CD14-positive monocyte (primary cell): ENCODE results near the gene ADGRF3. TPM values are rescaled to one million over a fixed set of nuclear protein-coding genes. Genes with fewer than 3 reads are reported as not detected.
"Not testable (repeated sequence)": the region's sequence is repeated elsewhere in the genome, so short reads cannot be mapped to it uniquely, and the experiment has no call there.

ENCODE experiments used
- DNase-seq, 3 donors: peaks; one replicate each; pipeline ENCODE4 v3.0.0-alpha.2; 2011 to 2022
- H2AFZ ChIP-seq: 2 replicates; pipeline ENCODE4 v1.6.0; 2012; ENCODE audit warnings: mild to moderate bottlenecking, low read depth, low read length, inconsistent platforms; ENCODE audit not compliant: insufficient read depth, poor library complexity, severe bottlenecking
- H3K27ac ChIP-seq, 2 donors: 1 replicate in 1 of 2; 2 replicates in 1 of 2; pipeline ENCODE4 v1.5.1; 2012 to 2013; ENCODE audit warnings: low read length in 2 of 2, control low read depth in 1 of 2, inconsistent platforms in 1 of 2, low read depth in 1 of 2, mild to moderate bottlenecking in 1 of 2
- H3K27me3 ChIP-seq, 2 donors: one replicate each; pipeline versions ENCODE4 v1.6.0 to v1.6.1; 2011 to 2013; ENCODE audit warnings: low read length in 2 of 2; ENCODE audit not compliant: control insufficient read depth in 2 of 2, insufficient read depth in 2 of 2
- H3K36me3 ChIP-seq, 2 donors: replicated peaks in 1 of 2; 1 replicate in 1 of 2; 2 replicates in 1 of 2; pipeline versions ENCODE4 v1.5.1 to v1.6.1; 2012 to 2013; ENCODE audit warnings: low read length in 2 of 2, control low read depth in 1 of 2, inconsistent platforms in 1 of 2, mild to moderate bottlenecking in 1 of 2; ENCODE audit not compliant: insufficient read depth in 2 of 2, control insufficient read depth in 1 of 2
- H3K4me1 ChIP-seq, 2 donors: 1 replicate in 1 of 2; 2 replicates in 1 of 2; pipeline versions ENCODE4 v1.5.1 to v1.6.1; 2012 to 2013; ENCODE audit warnings: low read length in 2 of 2, control low read depth in 1 of 2, inconsistent platforms in 1 of 2, mild to moderate bottlenecking in 1 of 2, moderate library complexity in 1 of 2; ENCODE audit not compliant: insufficient read depth in 2 of 2, control insufficient read depth in 1 of 2
- H3K4me2 ChIP-seq: replicated peaks from 2 replicates; pipeline ENCODE3; 2012; ENCODE audit warnings: low read length, moderate library complexity, mild to moderate bottlenecking; ENCODE audit not compliant: poor library complexity, severe bottlenecking; ENCODE audit errors: extremely low read depth
- H3K4me3 ChIP-seq, 3 experiments: fragments of 200-600 bp in 1 of 3; sonication (generic) in 1 of 3; replicated peaks in 1 of 3; 1 replicate in 2 of 3; 2 replicates in 1 of 3; pipeline ENCODE4 v1.5.1; 2011 to 2013; ENCODE audit warnings: low read length in 3 of 3, mild to moderate bottlenecking in 3 of 3, control low read depth in 2 of 3, low read depth in 2 of 3, inconsistent platforms in 1 of 3, moderate library complexity in 1 of 3
- H3K79me2 ChIP-seq: 2 replicates; pipeline ENCODE4 v1.6.0; 2012; ENCODE audit warnings: mild to moderate bottlenecking, control low read depth, inconsistent platforms, low read length, moderate library complexity; ENCODE audit not compliant: insufficient read depth
- H3K9ac ChIP-seq: 2 replicates; pipeline ENCODE4 v1.6.0; 2017; ENCODE audit warnings: low read length, mild to moderate bottlenecking; ENCODE audit not compliant: insufficient read depth, poor library complexity, severe bottlenecking
- H3K9me3 ChIP-seq, 2 donors: replicated peaks in 1 of 2; 1 replicate in 1 of 2; 2 replicates in 1 of 2; pipeline versions ENCODE4 v1.5.1 to v1.6.1; 2012 to 2013; ENCODE audit warnings: low read length in 2 of 2, control low read depth in 1 of 2; ENCODE audit not compliant: control insufficient read depth in 1 of 2, insufficient read depth in 1 of 2
- H4K20me1 ChIP-seq: 2 replicates; pipeline ENCODE4 v1.6.0; 2012; ENCODE audit warnings: mild to moderate bottlenecking, low read length, control low read depth, moderate library complexity; ENCODE audit not compliant: insufficient read depth
- H3K27ac Mint-ChIP-seq, 7 donors: one replicate each; pipeline ENCODE4 v1.8.0; 2020; ENCODE audit warnings: mild to moderate bottlenecking in 7 of 7, mixed read lengths in 7 of 7, moderate library complexity in 6 of 7, inconsistent platforms in 2 of 7
- H3K27me3 Mint-ChIP-seq, 3 donors: one replicate each; pipeline ENCODE4 v1.8.0; 2021 to 2022; ENCODE audit warnings: low read depth in 3 of 3, mild to moderate bottlenecking in 3 of 3, mixed read lengths in 3 of 3, moderate library complexity in 3 of 3, inconsistent platforms in 1 of 3
- H3K36me3 Mint-ChIP-seq, 2 donors: one replicate each; pipeline ENCODE4 v1.8.0; 2020; ENCODE audit warnings: mixed read lengths in 2 of 2, inconsistent platforms in 1 of 2, mild to moderate bottlenecking in 1 of 2
- H3K4me1 Mint-ChIP-seq: one replicate; pipeline ENCODE4 v1.8.0; 2020; ENCODE audit warnings: mild to moderate bottlenecking, mixed read lengths
- H3K4me3 Mint-ChIP-seq, 2 donors: one replicate each; pipeline ENCODE4 v1.8.0; 2020; ENCODE audit warnings: mild to moderate bottlenecking in 2 of 2, mixed read lengths in 2 of 2, moderate library complexity in 1 of 2
- H3K9me3 Mint-ChIP-seq, 7 donors: one replicate each; pipeline ENCODE4 v1.8.0; 2020 to 2022; ENCODE audit warnings: mixed read lengths in 7 of 7, mild to moderate bottlenecking in 6 of 7, moderate library complexity in 6 of 7, inconsistent platforms in 2 of 7
- CTCF ChIP-seq: fragments of 200-600 bp; IDR thresholded peaks from one replicate; pipeline ENCODE4 v1.8.0; 2022; ENCODE audit warnings: antibody characterized with exemption, mild to moderate bottlenecking
- WGBS: methylation state at CpG from one replicate; pipeline ENCODE4 v1.1.5; 2013; ENCODE audit warnings: missing lambda C conversion rate; ENCODE audit not compliant: insufficient coverage; 5-methylcytosine and 5-hydroxymethylcytosine counted together
- intact Hi-C, 2 donors: fragments of 100-400 bp; cut with micrococcal nuclease; formaldehyde crosslinking; loops; one replicate each; pipeline versions ENCODE4 v1.15.0 to v1.15.1; 2023
- polyA plus RNA-seq, 3 donors: library from polyadenylated mRNA; depleted of rRNA in 1 of 3; unstranded in 2 of 3; stranded (reverse) in 1 of 3; fragments of 300-500 nt in 2 of 3; fragments of >200 nt in 1 of 3; fragmentation: Illumina TruSeq in 2 of 3; gene quantifications; 1 replicate in 2 of 3; 2 replicates in 1 of 3; pipeline ENCODE4 v1.2.3, GENCODE V29; 2012 to 2021

The ADGRF3 gene
- polyA plus RNA-seq, 3 donors: 0.33 TPM; not detected in 2

- no peaks in the 10 kb centered on the region for H3K9me3 Mint-ChIP-seq
- intact Hi-C loops: no loop called here
- no peaks in the 10 kb centered on the region for H3K9me3 ChIP-seq
These were observed 16.0 kb downstream of the ADGRF3 start for GRCh38 chr2:26330604-26331003.

GRCh38 chr2:26330114-26330549, 16.5 kb downstream of the ADGRF3 start:
- Histone ChIP-seq H3K4me1 (peaks cover 22 to 36% of the 10 kb centered on the region in 2 donors), H3K27ac (no peak overlapping the region), H3K9me3 (no peaks in the 10 kb centered on the region), H3K79me2 (no peaks in the 10 kb centered on the region), H4K20me1 (no peaks in the 10 kb centered on the region), H3K27me3 (no peaks in the 10 kb centered on the region), H3K9ac (no peak overlapping the region), H3K36me3 (no peaks in the 10 kb centered on the region), H2AFZ (peak overlapping the region; percentile 56), H3K4me3 (no peak overlapping the region), H3K4me2 (peak overlapping the region; percentile 9)
- peak; percentile 72 to 87 (median 81) for DNase-seq
- intact Hi-C loops: no loop called here
- Mint-ChIP-seq H3K4me1 (peaks cover 46% of the 10 kb centered on the region), H3K36me3 (no peaks in the 10 kb centered on the region), H3K4me3 (peak overlapping the region; percentile 43 to 58), H3K27me3 (peaks cover 0 to 4% (median 2%) of the 10 kb centered on the region in 3 donors), H3K27ac (peak overlapping the region in 3 of 7 donors; percentile 4 to 59 (median 14)), H3K9me3 (no peaks in the 10 kb centered on the region)
- WGBS: 0% methylated on average over 6 of the region's 7 CpGs
- TF ChIP-seq CTCF: peak; percentile 85

More at GRCh38 chr2:26330604-26331003, 16.0 kb downstream of the ADGRF3 start:
- Histone ChIP-seq H3K4me3 (no peak overlapping the region), H4K20me1 (no peaks in the 10 kb centered on the region), H2AFZ (peak overlapping the region; percentile 56), H3K4me2 (no peak overlapping the region), H3K27me3 (no peaks in the 10 kb centered on the region), H3K4me1 (peaks cover 22 to 36% of the 10 kb centered on the region in 2 donors), H3K36me3 (no peaks in the 10 kb centered on the region), H3K9ac (no peak overlapping the region), H3K27ac (no peak overlapping the region), H3K79me2 (no peaks in the 10 kb centered on the region)
- H3K27ac Mint-ChIP-seq: no peak overlapping the region
- WGBS: no CpG with 5 or more reads among the region's 3 CpGs
- no peak for DNase-seq
- peaks cover 0 to 4% (median 2%) of the 10 kb centered on the region in 3 donors for H3K27me3 Mint-ChIP-seq
- H3K4me1 Mint-ChIP-seq: peaks cover 46% of the 10 kb centered on the region
- H3K36me3 Mint-ChIP-seq: no peaks in the 10 kb centered on the region
- H3K4me3 Mint-ChIP-seq: no peak overlapping the region
- TF ChIP-seq CTCF: no peak

- intact Hi-C loops, H3K27ac Mint-ChIP-seq, H3K4me2 ChIP-seq: not testable (repeated sequence)
These were observed 17.5 kb downstream of the ADGRF3 start for GRCh38 chr2:26329083-26329482.

More at GRCh38 chr2:26329083-26329482, 17.5 kb downstream of the ADGRF3 start:
- not testable (repeated sequence) for H4K20me1 ChIP-seq, H3K27me3 ChIP-seq, H3K4me3 ChIP-seq, H3K27ac ChIP-seq, H3K36me3 Mint-ChIP-seq, H3K9ac ChIP-seq, H3K27me3 Mint-ChIP-seq, H3K79me2 ChIP-seq, H3K4me3 Mint-ChIP-seq, H3K9me3 Mint-ChIP-seq, H3K36me3 ChIP-seq, DNase-seq, H2AFZ ChIP-seq, H3K9me3 ChIP-seq
- peaks cover 50% of the 10 kb centered on the region for H3K4me1 Mint-ChIP-seq
- H3K4me1 ChIP-seq: peaks cover 22 to 36% of the 10 kb centered on the region in 2 donors
- 90% methylated on average over 3 of the region's 4 CpGs for WGBS
